Heart left ventricle (tissue), 16 donors: ENCODE data around the gene TJP2. TPM values are rescaled to one million over a fixed set of nuclear protein-coding genes. Genes with fewer than 3 reads are reported as not detected.

Experiments
- ATAC-seq, 4 donors: fragments of 200-7000 bp; cut with Tn5 transposase; one replicate each; pipeline ENCODE4 v1.9.1; 2020 to 2022; ENCODE audit warnings: moderate library complexity in 4 of 4, mild to moderate bottlenecking in 3 of 4, moderate number of reproducible peaks in 1 of 4
- DNase-seq, 5 donors: peaks; one replicate each; pipeline ENCODE4 v3.0.0-alpha.2; 2020
- H3K27ac ChIP-seq, 12 donors: fragments of 200-600 bp; sonication (generic) in 4 of 12; one replicate each; pipeline versions ENCODE4 v1.5.0 to v1.8.0; 2016 to 2022; ENCODE audit warnings: mild to moderate bottlenecking in 2 of 12
- H3K27me3 ChIP-seq, 9 donors: fragments of 200-600 bp; sonication (generic) in 2 of 9; one replicate each; pipeline versions ENCODE4 v1.5.1 to v1.8.0; 2016 to 2022; ENCODE audit warnings: mild to moderate bottlenecking in 3 of 9
- H3K36me3 ChIP-seq, 9 donors: fragments of 200-600 bp; sonication (generic) in 2 of 9; one replicate each; pipeline versions ENCODE4 v1.5.0 to v1.8.0; 2018 to 2022; ENCODE audit warnings: mild to moderate bottlenecking in 2 of 9
- H3K4me1 ChIP-seq, 12 donors: fragments of 200-600 bp; sonication (generic) in 4 of 12; one replicate each; pipeline versions ENCODE4 v1.5.0 to v1.8.0; 2016 to 2022; ENCODE audit warnings: mild to moderate bottlenecking in 3 of 12
- H3K4me3 ChIP-seq, 12 donors: fragments of 200-600 bp; sonication (generic) in 4 of 12; one replicate each; pipeline versions ENCODE4 v1.5.0 to v1.8.0; 2017 to 2022; ENCODE audit warnings: mild to moderate bottlenecking in 9 of 12, moderate library complexity in 4 of 12
- H3K9me3 ChIP-seq, 12 donors: fragments of 200-600 bp; sonication (generic) in 4 of 12; one replicate each; pipeline versions ENCODE4 v1.5.0 to v1.8.0; 2016 to 2022; ENCODE audit warnings: mild to moderate bottlenecking in 1 of 12
- CTCF ChIP-seq, 12 donors: fragments of 200-600 bp; sonication (generic) in 4 of 12; IDR thresholded peaks; one replicate each; pipeline versions ENCODE4 v1.5.0 to v1.8.0; 2018 to 2022; ENCODE audit warnings: antibody characterized with exemption in 12 of 12, mild to moderate bottlenecking in 5 of 12
- POLR2A ChIP-seq, 2 donors: fragments of 450-650 bp; IDR thresholded peaks; one replicate each; pipeline ENCODE4 v1.6.1; 2017; ENCODE audit warnings: antibody characterized with exemption in 2 of 2, mild to moderate bottlenecking in 2 of 2, moderate library complexity in 2 of 2
- WGBS, 4 donors: extraction: QIAGEN DNeasy Blood & Tissue Kit in 2 of 4; methylation state at CpG; one replicate each; pipeline versions ENCODE4 v1.1.5 to v1.1.7; 2013 to 2018; 5-methylcytosine and 5-hydroxymethylcytosine counted together
- intact Hi-C, 10 donors: fragments of 100-400 bp; cut with DNase I; formaldehyde crosslinking; loops; one replicate each; pipeline versions ENCODE4 v1.11.1 to v1.14.2; 2022
- polyA plus RNA-seq, 2 donors: library from polyadenylated mRNA; stranded (reverse); fragments of 200-250 nt; gene quantifications; one replicate each; pipeline ENCODE4 v1.2.3, GENCODE V29; 2013
- total RNA-seq, 9 donors: library from RNA; depleted of rRNA in 2 of 9; stranded (reverse); fragments of >200 nt in 2 of 9; fragmentation: NEBNext Ultra II Directional in 3 of 9; extraction: Animal tissue kit (Norgen Biotek cat#: 25700) in 3 of 9; gene quantifications; one replicate each; pipeline versions ENCODE4 v1.1.0 to v1.2.4, GENCODE V29; 2016 to 2023
- donor health status: ischemic (EF 13 %, LVEDD 7.1; RV severe dilation, severe dysfunction).
- donor health status: healthy with polysubstance abuse.
- donor health status: DM: no; HTN: yes; CAD: no.
- donor health status: DM: no; HTN: no; CAD: no.
- donor health status: ischemic (EF 25% LVEDD 6.9; RV normal size, moderate dysfunction).
- donor health status: ischemic (EF 25% LVEDD 5.7; RV mildly dilated, moderate dysfunction).
- donor health status: healthy.
- donor health status: DM: yes; HTN: yes; CAD: no.
- donor health status: ischemic (EF 35%, LVEDD 5.7; RV mildly dilated, moderate dysfunction).
- donor health status: nonischemic (EF 11% LVEDD 7.7; RV severe dilation, severe dysfunction).
- donor health status: DM: yes; HTN: yes; CAD: no.
- donor health status: PGD.
- donor health status: ischemic (EF 29% LVEDD 5.4; RV normal size, mild dysfunction).
- donor health status: nonischemic (EF 23%, LVEDD 6.1; RV moderate dilation, normal function).

Gene TJP2
- total and polyA plus RNA-seq, 11 donors = 29.1 to 139 (median 87.5) TPM

DNA sequence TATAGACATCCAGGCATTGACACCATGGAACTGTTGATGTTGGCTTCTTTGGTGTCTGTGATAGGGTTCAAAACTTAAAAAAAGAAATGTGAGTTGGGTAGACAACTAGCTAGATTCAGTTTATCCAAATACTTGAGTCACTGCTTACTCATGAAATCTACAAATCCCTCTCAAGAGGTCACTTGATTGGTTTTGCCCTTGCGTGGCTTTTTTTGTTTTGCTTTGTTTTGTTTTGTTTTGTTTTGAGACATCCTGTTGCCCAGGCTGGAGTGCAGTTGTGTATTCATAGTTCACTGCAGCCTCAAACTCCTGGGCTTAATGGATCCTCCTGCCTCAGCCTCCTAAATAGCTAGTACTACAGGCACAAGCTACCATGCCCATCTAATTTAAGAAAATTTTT lies 140.5 kb downstream of the TJP2 start:
- intact Hi-C loops = no loop called here
- H3K27me3 ChIP-seq = no peaks in the 10 kb centered on the region
- H3K4me1 ChIP-seq = no peaks in the 10 kb centered on the region
- TF ChIP-seq POLR2A (IDR thresholded peaks at IDR 0.05) (no peak), CTCF (IDR thresholded peaks at IDR 0.05) (no peak)
- no peaks in the 10 kb centered on the region for H3K36me3 ChIP-seq
- 74 to 76% (median 75%) methylated on average over 1 of the region's 1 CpG for WGBS, 4 donors
- H3K4me3 ChIP-seq = no peak overlapping the region
- DNase-seq (no peak), ATAC-seq (no peak)
- H3K27ac ChIP-seq = no peak overlapping the region
- peaks cover 0 to 14% (median 7%) of the 10 kb centered on the region in 12 donors for H3K9me3 ChIP-seq

GRCh38 chr9:69317081-69317480 lies 143.0 kb downstream of the TJP2 start:
- H3K4me3 ChIP-seq = no peak overlapping the region
- H3K9me3 ChIP-seq = peaks cover 0 to 14% (median 7%) of the 10 kb centered on the region in 12 donors
- H3K36me3 ChIP-seq = no peaks in the 10 kb centered on the region
- intact Hi-C loops = no loop called here
- WGBS, 4 donors = 64 to 71% (median 68%) methylated on average over 2 of the region's 2 CpGs
- ATAC-seq (no peak), DNase-seq (no peak)
- no peaks in the 10 kb centered on the region for H3K4me1 ChIP-seq
- no peak overlapping the region for H3K27ac ChIP-seq
- no peaks in the 10 kb centered on the region for H3K27me3 ChIP-seq
- TF ChIP-seq POLR2A (IDR thresholded peaks at IDR 0.05) (no peak), CTCF (IDR thresholded peaks at IDR 0.05) (no peak)

DNA sequence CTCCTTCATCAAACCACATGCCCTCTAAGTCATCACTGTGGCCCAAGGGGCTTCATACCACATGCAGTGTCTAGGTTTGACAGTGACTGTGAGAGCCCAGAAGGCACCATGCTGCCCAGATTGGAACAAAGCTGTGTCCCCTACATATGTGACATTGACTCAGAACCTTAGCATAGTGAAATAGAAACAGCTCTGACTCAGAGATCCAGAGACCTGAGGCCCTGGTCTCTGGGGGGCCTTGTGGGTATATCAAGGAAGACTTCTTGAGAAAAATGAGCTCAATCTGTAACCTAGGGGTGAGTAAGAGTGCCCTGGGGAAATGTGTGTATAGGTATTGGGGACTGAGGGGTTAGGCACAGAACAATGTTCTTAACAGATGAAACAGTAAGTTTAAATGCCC lies 143.8 kb downstream of the TJP2 start:
- no peak for TF ChIP-seq POLR2A (IDR thresholded peaks at IDR 0.05)
- TF ChIP-seq CTCF (IDR thresholded peaks at IDR 0.05) = no peak

GRCh38 chr9:69319324-69320025 lies 145.4 kb downstream of the TJP2 start:
- 69 to 84% (median 73%) methylated on average over 6 of the region's 6 CpGs for WGBS, 4 donors
- H3K4me3 ChIP-seq = no peak overlapping the region
- no peak overlapping the region for H3K27ac ChIP-seq
- no peak for TF ChIP-seq POLR2A (IDR thresholded peaks at IDR 0.05)
- TF ChIP-seq CTCF (IDR thresholded peaks at IDR 0.05) = no peak
- peaks cover 0 to 8% (median 0%) of the 10 kb centered on the region in 9 donors for H3K27me3 ChIP-seq
- ATAC-seq = no peak
- no peaks in the 10 kb centered on the region for H3K9me3 ChIP-seq
- no peaks in the 10 kb centered on the region for H3K36me3 ChIP-seq
- no peak for DNase-seq
- intact Hi-C loops = loop anchor here in 5 of 10 donors (5.0 to 10.0 kb wide), 7 partner anchors 47 to 85 kb away; no protein-coding TSS in a partner anchor
- H3K4me1 ChIP-seq = peaks cover 0 to 9% (median 0%) of the 10 kb centered on the region in 12 donors

More for the DNA sequence above, 143.8 kb downstream of the TJP2 start:
- DNase-seq = no peak
- ATAC-seq = no peak
- Histone ChIP-seq H3K27me3 (no peaks in the 10 kb centered on the region), H3K4me3 (no peak overlapping the region), H3K36me3 (no peaks in the 10 kb centered on the region), H3K4me1 (peaks cover 0 to 3% (median 0%) of the 10 kb centered on the region in 12 donors), H3K27ac (no peak overlapping the region), H3K9me3 (peaks cover 0 to 11% (median 5%) of the 10 kb centered on the region in 12 donors)
- intact Hi-C loops = no loop called here
